Body of pancreas (tissue), 4 donors: Measurements from ENCODE around the gene MILR1.

Source experiments
- POLR2A ChIP-seq, 3 donors: fragments of 450-650 bp; IDR thresholded peaks; one replicate each; pipeline ENCODE4 v1.6.1; 2016; ENCODE audit warnings: antibody characterized with exemption in 3 of 3, mild to moderate bottlenecking in 2 of 3
- TF ChIP-seq, protein P1 (sequence below), 7 experiments: fragments of 450-650 bp in 4 of 7; fragments of 200-600 bp in 3 of 7; sonication (generic) in 3 of 7; IDR thresholded peaks; one replicate each; pipeline ENCODE4 v1.5.1; 2016 to 2019; ENCODE audit warnings: antibody characterized with exemption in 7 of 7

DNA sequence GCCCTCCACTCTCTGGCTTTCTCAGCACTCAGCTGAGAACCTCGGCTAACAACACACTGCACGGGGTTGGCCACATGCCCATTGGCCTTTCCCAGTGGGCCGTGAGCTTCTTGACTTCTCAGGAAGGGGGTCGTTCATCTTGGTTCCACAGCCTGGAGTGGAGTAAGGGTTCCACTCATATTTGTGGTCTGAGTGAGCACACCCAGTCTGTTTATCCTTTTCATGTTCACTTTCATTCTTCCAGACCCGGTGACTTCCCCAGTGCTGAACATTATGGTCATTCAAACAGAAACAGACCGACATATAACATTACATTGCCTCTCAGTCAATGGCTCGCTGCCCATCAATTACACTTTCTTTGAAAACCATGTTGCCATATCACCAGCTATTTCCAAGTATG lies 8.2 kb downstream of the MILR1 start:
- TF ChIP-seq, protein P1, sequence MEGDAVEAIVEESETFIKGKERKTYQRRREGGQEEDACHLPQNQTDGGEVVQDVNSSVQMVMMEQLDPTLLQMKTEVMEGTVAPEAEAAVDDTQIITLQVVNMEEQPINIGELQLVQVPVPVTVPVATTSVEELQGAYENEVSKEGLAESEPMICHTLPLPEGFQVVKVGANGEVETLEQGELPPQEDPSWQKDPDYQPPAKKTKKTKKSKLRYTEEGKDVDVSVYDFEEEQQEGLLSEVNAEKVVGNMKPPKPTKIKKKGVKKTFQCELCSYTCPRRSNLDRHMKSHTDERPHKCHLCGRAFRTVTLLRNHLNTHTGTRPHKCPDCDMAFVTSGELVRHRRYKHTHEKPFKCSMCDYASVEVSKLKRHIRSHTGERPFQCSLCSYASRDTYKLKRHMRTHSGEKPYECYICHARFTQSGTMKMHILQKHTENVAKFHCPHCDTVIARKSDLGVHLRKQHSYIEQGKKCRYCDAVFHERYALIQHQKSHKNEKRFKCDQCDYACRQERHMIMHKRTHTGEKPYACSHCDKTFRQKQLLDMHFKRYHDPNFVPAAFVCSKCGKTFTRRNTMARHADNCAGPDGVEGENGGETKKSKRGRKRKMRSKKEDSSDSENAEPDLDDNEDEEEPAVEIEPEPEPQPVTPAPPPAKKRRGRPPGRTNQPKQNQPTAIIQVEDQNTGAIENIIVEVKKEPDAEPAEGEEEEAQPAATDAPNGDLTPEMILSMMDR (IDR thresholded peaks at IDR 0.05): no peak
- TF ChIP-seq POLR2A (IDR thresholded peaks at IDR 0.05): no peak
